ENCODE data around the gene SGTA.

- TF ChIP-seq, protein P1, sequence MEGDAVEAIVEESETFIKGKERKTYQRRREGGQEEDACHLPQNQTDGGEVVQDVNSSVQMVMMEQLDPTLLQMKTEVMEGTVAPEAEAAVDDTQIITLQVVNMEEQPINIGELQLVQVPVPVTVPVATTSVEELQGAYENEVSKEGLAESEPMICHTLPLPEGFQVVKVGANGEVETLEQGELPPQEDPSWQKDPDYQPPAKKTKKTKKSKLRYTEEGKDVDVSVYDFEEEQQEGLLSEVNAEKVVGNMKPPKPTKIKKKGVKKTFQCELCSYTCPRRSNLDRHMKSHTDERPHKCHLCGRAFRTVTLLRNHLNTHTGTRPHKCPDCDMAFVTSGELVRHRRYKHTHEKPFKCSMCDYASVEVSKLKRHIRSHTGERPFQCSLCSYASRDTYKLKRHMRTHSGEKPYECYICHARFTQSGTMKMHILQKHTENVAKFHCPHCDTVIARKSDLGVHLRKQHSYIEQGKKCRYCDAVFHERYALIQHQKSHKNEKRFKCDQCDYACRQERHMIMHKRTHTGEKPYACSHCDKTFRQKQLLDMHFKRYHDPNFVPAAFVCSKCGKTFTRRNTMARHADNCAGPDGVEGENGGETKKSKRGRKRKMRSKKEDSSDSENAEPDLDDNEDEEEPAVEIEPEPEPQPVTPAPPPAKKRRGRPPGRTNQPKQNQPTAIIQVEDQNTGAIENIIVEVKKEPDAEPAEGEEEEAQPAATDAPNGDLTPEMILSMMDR (conservative IDR thresholded peaks at IDR 0.05; ENCODE audit: low read depth, low read length): no peak
- no peak for TF ChIP-seq RCOR1 (IDR thresholded peaks at IDR 0.05; ENCODE audit: insufficient replicate concordance, low read length)
- TF ChIP-seq POLR2A (IDR thresholded peaks at IDR 0.05; ENCODE audit: low read depth, low read length): no peak
Observed at GRCh38 chr19:2790557-2791271, 7.6 kb upstream of the SGTA start.

Measured in IMR-90 (cell line).